DMS153 treated with DMSO at 0.1 percent for 48 hours (cell line): Measurements from ENCODE around the gene FCRL5.
"Not testable (repeated sequence)": the region's sequence is repeated elsewhere in the genome, so short reads cannot be mapped to it uniquely, and the experiment has no call there.

Experiments used
- DNase-seq: peaks from one replicate; lab custom pipeline; 2025; ENCODE audit not compliant: unreplicated experiment; lab: John Stamatoyannopoulos, UW

The FCRL5 gene

GRCh38 chr1:157490467-157491165 is 61.7 kb downstream of the FCRL5 start:
- DNase-seq, result peak; percentile 53

DNA sequence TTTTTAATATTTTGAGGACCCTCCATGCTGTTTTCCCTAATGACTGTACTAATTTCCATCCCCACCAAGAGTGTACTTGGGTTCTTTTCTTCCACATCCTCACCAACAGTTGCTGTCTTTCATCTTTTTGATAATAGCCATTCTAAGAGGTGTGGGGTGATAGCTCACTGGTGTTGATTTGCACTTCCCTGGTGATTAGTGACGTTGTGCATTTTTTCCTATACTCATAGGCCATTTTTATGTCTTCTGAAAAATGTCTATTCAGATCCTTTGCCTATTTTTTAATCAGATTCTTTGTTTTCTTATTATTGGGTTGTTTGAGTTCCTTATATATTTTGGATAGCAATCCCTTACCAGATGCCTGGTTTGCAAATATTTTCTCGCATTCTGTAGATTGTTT is 64.2 kb downstream of the FCRL5 start:
- DNase-seq, result no peak

GRCh38 chr1:157487504-157487903 is 64.8 kb downstream of the FCRL5 start:
- DNase-seq, result no peak

- DNase-seq, result no peak
Measured at GRCh38 chr1:157487096-157487495, 65.2 kb downstream of the FCRL5 start.

GRCh38 chr1:157486400-157486799 is 65.9 kb downstream of the FCRL5 start:
- DNase-seq, result not testable (repeated sequence)

DNA sequence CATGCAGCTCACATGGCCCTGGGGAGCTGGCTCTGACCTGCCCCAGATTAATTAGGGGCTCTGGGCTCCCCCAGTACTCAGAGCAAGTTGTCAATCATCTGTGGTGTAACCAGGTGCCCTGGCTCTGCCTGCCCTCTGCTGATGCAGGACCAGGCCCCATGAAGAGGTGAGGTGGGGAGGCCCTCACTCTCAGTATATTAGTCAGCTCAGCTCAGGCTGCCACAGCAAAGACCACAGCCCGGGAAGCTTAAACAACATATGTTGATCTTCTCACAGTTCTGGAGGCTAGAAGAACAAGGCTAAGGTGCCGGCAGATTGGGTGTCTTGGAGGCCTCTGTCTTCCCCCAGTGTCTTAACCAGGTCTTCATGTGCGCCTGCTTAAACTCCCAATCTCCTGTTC is 66.5 kb downstream of the FCRL5 start:
- DNase-seq, result no peak

- DNase-seq, result no peak
Measured at GRCh38 chr1:157484573-157484972, 67.7 kb downstream of the FCRL5 start.

DNA sequence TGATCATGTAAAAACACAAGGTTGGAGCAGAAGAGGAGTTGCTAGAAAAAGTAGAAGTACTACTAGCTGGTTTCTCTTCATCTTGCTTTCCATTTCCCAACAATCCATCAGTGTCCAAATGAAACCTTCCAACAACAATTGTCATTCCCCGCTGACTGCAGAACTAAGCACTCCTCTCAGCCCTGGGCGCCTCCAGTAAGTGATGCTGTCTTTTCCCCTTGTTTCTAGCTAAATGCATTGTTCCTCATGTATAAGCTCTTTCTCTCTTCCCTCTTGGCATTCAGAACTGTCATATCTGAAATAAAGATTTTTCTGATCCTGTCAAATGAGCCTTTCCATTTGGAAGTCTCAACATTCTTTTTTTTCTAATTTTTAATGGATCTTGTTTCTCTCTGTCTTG is 68.7 kb downstream of the FCRL5 start:
- DNase-seq, result no peak

- no peak for DNase-seq
Measured at GRCh38 chr1:157482717-157483116, 69.6 kb downstream of the FCRL5 start.

GRCh38 chr1:157482174-157482573 is 70.1 kb downstream of the FCRL5 start:
- no peak for DNase-seq

DNA sequence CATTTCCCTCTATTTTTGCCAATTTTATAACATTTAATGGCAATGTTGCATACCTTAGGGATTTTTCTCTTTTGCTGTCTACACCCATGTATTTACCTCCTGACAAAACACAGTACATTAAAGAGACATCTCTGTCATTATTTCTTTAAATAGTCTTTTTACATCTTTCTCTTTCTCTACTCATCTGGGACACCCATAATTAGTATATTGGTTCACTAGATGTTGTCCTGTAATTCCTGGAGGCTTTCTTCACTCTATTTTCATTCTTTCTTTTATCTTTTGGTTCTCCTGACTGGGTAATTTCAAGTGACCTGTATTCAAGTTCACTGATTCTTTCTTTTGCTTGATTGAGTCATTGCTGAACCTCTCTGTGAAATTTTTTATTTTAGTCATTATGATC is 74.3 kb downstream of the FCRL5 start:
- no peak for DNase-seq

- no peak for DNase-seq
Measured at GRCh38 chr1:157477419-157477818, 74.9 kb downstream of the FCRL5 start.

DNA sequence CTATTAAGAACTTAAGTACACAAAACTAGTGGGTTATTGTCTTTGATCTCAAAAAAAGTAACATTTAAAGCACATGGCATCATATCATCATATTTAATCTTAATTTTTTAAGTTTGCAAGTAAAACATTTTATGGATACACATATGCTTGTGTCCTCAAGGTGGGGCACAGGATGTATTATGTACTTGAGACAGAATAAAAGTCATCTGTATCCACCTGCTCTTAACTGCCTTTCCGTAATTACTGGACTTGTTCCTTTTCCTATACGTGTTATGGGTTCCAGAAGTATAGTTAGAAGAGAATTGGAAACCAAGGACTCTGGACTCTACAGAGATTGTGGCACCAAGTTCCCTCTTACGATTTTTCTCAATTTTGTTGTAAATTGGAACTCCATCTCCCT is 79.4 kb downstream of the FCRL5 start:
- DNase-seq, result no peak

- DNase-seq, result no peak
Measured at GRCh38 chr1:157472056-157472701, 80.1 kb downstream of the FCRL5 start.

DNA sequence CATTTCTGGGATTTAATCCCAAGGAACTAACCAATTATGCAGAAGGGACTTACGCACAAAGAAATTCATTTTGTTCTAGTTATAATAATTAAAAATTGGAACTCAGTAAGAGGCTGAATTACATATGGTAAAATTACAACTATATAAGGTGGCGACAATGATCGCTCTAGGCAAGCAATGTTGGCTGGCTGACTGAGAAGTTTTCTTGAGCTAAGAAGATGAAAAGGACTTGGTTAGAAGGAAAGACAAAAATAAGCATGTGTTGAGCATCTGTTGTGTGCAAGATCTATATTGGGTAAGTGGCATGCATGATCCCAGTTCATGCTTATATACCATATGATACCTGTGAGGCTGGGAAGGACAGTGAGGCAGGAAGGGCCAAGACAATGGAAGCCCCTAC is 80.8 kb downstream of the FCRL5 start:
- DNase-seq, result no peak

DNA sequence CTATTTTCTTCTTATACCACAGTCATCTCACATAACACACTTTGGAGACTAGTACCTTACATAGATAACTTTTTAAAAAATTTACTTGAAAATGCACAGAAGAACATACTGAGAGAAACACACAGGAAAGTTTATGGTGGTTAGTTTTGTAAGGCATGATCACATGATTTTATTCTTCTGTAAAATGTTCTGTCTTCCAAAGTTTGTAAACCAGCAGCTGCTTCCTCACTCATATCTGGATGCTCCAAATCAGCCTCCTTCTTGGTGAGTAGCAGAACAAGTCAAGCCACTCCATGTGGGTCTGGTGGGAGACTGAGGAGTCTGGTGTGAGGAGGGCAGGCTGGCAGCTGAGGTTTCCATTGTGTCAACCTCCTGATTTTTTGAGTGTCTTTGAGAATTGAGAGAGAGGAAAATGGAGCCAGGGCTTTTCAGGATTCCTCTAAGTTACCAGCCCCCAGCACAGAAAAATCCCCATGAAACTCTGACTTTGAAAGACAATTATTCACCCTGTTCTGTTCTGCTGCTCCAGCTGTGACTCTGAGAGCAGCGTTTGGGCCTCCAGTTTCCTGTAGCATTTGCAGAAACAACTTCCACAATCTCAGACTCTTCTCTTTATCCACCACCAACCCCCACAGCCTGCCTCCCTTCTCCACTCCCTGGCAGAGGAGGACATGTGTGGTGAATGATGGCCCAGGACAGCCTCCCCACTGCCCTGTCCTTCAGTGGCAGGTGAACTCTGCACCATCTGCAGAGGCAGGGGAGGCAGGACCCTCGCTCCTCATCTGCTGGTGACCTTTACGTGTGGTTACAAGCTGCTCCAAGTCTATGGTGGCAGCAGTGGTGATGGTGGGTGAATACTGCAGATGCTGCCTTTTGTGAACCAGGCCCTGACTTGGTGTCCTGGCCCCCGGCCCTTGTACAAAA is 82.3 kb downstream of the FCRL5 start:
- DNase-seq, result no peak

DNA sequence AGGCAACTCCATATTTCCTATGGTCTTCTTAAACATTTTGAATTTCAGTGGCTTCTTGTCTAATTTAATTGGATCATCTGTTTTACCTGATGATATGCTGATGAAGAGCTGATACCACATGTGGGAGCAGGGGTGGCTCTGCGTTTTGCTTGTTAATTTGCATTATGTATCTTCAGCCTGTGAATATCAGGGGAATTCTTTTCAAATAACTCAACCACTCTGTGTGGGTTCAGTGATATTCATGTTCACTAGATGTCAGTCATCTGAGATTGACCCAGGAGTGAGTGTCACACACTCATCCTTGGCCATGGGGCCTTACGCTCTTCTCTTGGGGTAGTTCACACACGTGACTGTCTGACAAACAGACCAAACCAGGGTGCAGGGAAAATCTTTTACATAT is 83.0 kb downstream of the FCRL5 start:
- DNase-seq, result no peak

- no peak for DNase-seq
Measured at GRCh38 chr1:157466011-157466410, 86.3 kb downstream of the FCRL5 start.
